HepG2 (cell line): ENCODE data around the gene PALM. TPM values are rescaled to one million over a fixed set of nuclear protein-coding genes. Genes with fewer than 3 reads are reported as not detected.

Experiments
- ATAC-seq: fragments of 200-7000 bp; cut with Tn5 transposase; 3 replicates; pipeline ENCODE4 v1.9.1; 2020; ENCODE audit warnings: mild to moderate bottlenecking, moderate library complexity
- BruUV-seq: library from RNA; stranded (reverse); fragments of 400-500 nt; replicated peaks from 2 replicates; lab custom pipeline; 2021; lab: Mats Ljungman, UMichigan
- CTCF ChIA-PET: fragments of 300-600 bp; formaldehyde crosslinking; extraction: SDS; loops from one replicate; lab custom pipeline; 2021; ENCODE audit warnings: low total read pairs, inconsistent platforms, low intra/inter-chr PET ratio; lab: Yijun Ruan, JAX
- POLR2A ChIA-PET: fragments of 350-600 bp; sonication (Branson Sonifier 250); formaldehyde crosslinking; loops from one replicate; lab custom pipeline; 2020; ENCODE audit warnings: antibody characterized with exemption, inconsistent platforms; lab: Yijun Ruan, JAX
- DNase-seq: peaks from one replicate; pipeline ENCODE4 v3.0.0-alpha.2; 2015; ENCODE audit warnings: low spot score
- FAIRE-seq: peaks from 3 replicates; lab custom pipeline; 2011; peaks lifted over from hg19 to GRCh38; lab: Jason Lieb, UNC
- H2AFZ ChIP-seq: one replicate; pipeline ENCODE4 v1.6.1; 2011; ENCODE audit warnings: low read length, inconsistent platforms
- H3K27ac ChIP-seq: fragments of 300-600 bp; 3 replicates; pipeline ENCODE4 v1.8.0; 2011; ENCODE audit warnings: mixed run types, mild to moderate bottlenecking, mixed read lengths, low read length, inconsistent platforms; ENCODE audit not compliant: insufficient read depth; ENCODE audit errors: extremely low read length
- H3K27me3 ChIP-seq, 2 experiments: fragments of 200-600 bp in 1 of 2; 2 replicates in 1 of 2; 3 replicates in 1 of 2; pipeline versions ENCODE4 v1.6.0 to v1.8.0; 2011; ENCODE audit warnings: low read length in 2 of 2, mild to moderate bottlenecking in 2 of 2, moderate library complexity in 2 of 2, inconsistent platforms in 1 of 2; ENCODE audit not compliant: insufficient read depth in 2 of 2, control insufficient read depth in 1 of 2
- H3K36me3 ChIP-seq, 2 experiments: fragments of 200-600 bp in 1 of 2; replicated peaks in 1 of 2; 2 replicates in 1 of 2; 3 replicates in 1 of 2; pipeline versions ENCODE4 v1.5.1 to v1.8.0; 2011; ENCODE audit warnings: low read length in 2 of 2, inconsistent platforms in 1 of 2; ENCODE audit not compliant: insufficient read depth in 2 of 2, control insufficient read depth in 1 of 2
- H3K4me1 ChIP-seq: 2 replicates; pipeline ENCODE4 v1.5.1; 2012; ENCODE audit warnings: low read length, inconsistent platforms; ENCODE audit not compliant: insufficient read depth
- H3K4me2 ChIP-seq: 2 replicates; pipeline ENCODE4 v1.6.0; 2011; ENCODE audit warnings: low read depth, low read length, inconsistent platforms
- H3K4me3 ChIP-seq, 3 experiments: fragments of 200-600 bp in 1 of 3; sonication (generic), shearing (Covaris generic) in 1 of 3; replicated peaks in 1 of 3; 2 replicates each; pipeline ENCODE4 v1.5.1; 2011 to 2016; ENCODE audit warnings: low read length in 3 of 3, inconsistent platforms in 2 of 3, low read depth in 2 of 3, mild to moderate bottlenecking in 2 of 3, control low read depth in 1 of 3, mixed read lengths in 1 of 3; ENCODE audit not compliant: insufficient read depth in 1 of 3
- H3K79me2 ChIP-seq: one replicate; pipeline ENCODE4 v1.6.1; 2011; ENCODE audit warnings: low read length, inconsistent platforms; ENCODE audit not compliant: insufficient read depth
- H3K9ac ChIP-seq: 2 replicates; pipeline ENCODE4 v1.6.0; 2011; ENCODE audit warnings: mild to moderate bottlenecking, low read depth, low read length, inconsistent platforms; ENCODE audit not compliant: insufficient read depth
- H3K9me3 ChIP-seq: 2 replicates; pipeline ENCODE4 v1.5.1; 2012; ENCODE audit warnings: mild to moderate bottlenecking, low read length
- H4K20me1 ChIP-seq: 2 replicates; pipeline ENCODE4 v1.6.0; 2011; ENCODE audit warnings: inconsistent platforms, mild to moderate bottlenecking, low read length, moderate library complexity; ENCODE audit not compliant: insufficient read depth
- ARID4A ChIP-seq: sonication (generic); formaldehyde crosslinking; IDR thresholded peaks from 2 replicates; pipeline ENCODE4 v1.5.0; 2020; ENCODE audit warnings: mild to moderate bottlenecking, missing genetic modification reagents, borderline replicate concordance
- MYC ChIP-seq: sonication (generic); formaldehyde crosslinking; IDR thresholded peaks from 2 replicates; pipeline ENCODE4 v1.9.0; 2021; ENCODE audit warnings: missing genetic modification reagents, borderline replicate concordance
- NFE2L2 ChIP-seq: fragments of 150-350 bp; IDR thresholded peaks from 2 replicates; pipeline ENCODE4 v1.6.1; 2014; ENCODE audit warnings: low read length
- PITX1 ChIP-seq: sonication (generic); formaldehyde crosslinking; IDR thresholded peaks from 2 replicates; pipeline ENCODE4 v1.5.1; 2020; ENCODE audit warnings: mild to moderate bottlenecking, missing genetic modification reagents
- TEAD3 ChIP-seq: optimal IDR thresholded peaks from 2 replicates; pipeline ENCODE3; 2016; ENCODE audit warnings: borderline replicate concordance
- ZFX ChIP-seq: sonication (generic); formaldehyde crosslinking; IDR thresholded peaks from 2 replicates; pipeline ENCODE4 v1.4.0; 2020; ENCODE audit warnings: mild to moderate bottlenecking, low read depth, missing genetic modification reagents, moderate library complexity
- ZMYM3 ChIP-seq: sonication (generic); formaldehyde crosslinking; IDR thresholded peaks from 2 replicates; pipeline ENCODE4 v1.5.1; 2020; ENCODE audit warnings: mild to moderate bottlenecking, missing genetic modification reagents
- ZNF572 ChIP-seq: sonication (generic); formaldehyde crosslinking; IDR thresholded peaks from 2 replicates; pipeline ENCODE4 v1.5.1; 2020; ENCODE audit warnings: mild to moderate bottlenecking, missing genetic modification reagents
- ZNF598 ChIP-seq: sonication (generic); formaldehyde crosslinking; IDR thresholded peaks from 2 replicates; pipeline ENCODE4 v1.5.1; 2020; ENCODE audit warnings: mild to moderate bottlenecking, missing genetic modification reagents, borderline replicate concordance
- ZNF724P ChIP-seq: sonication (generic); formaldehyde crosslinking; IDR thresholded peaks from 2 replicates; pipeline ENCODE4 v1.8.0; 2022; ENCODE audit warnings: missing genetic modification reagents, borderline replicate concordance
- WGBS: methylation state at CpG from one replicate; pipeline ENCODE4 v1.1.6; 2017; ENCODE audit warnings: low lambda C conversion rate; 5-methylcytosine and 5-hydroxymethylcytosine counted together
- in situ Hi-C: cut with HindIII; loops from 2 replicates; pipeline ENCODE4 v1.10.0; 2017; ENCODE audit warnings: low pct_unique_long_range_greater_than_20kb; ENCODE audit not compliant: extremely low pct_ligation_motif_present
- intact Hi-C: fragments of 100-400 bp; cut with micrococcal nuclease; formaldehyde crosslinking; loops from one replicate; pipeline ENCODE4 v1.10.0; 2022; ENCODE audit not compliant: unreplicated experiment
- polyA plus RNA-seq, 8 experiments: library from polyadenylated mRNA; depleted of rRNA in 3 of 8; stranded (reverse) in 7 of 8; unstranded in 1 of 8; fragments of >200 nt; fragmentation: Illumina TruSeq in 4 of 8; extraction: Trizol in 4 of 8; gene quantifications; 2 replicates each; pipeline versions ENCODE4 v1.2.1 to v1.2.3, GENCODE V29; 2011 to 2016; ENCODE audit warnings: low read depth in 4 of 8, missing spikeins in 1 of 8, mixed read lengths in 1 of 8; ENCODE audit not compliant: insufficient read depth in 1 of 8
- total RNA-seq, 5 experiments: library from RNA; depleted of rRNA; stranded (reverse); fragments of >200 nt; fragmentation: Illumina TruSeq; extraction: Trizol; gene quantifications; 2 replicates each; pipeline ENCODE4 v1.2.3, GENCODE V29; 2016; ENCODE audit warnings: low read depth in 1 of 5
- TF ChIP-seq, protein P1 (sequence below): sonication (generic); formaldehyde crosslinking; conservative IDR thresholded peaks from 2 replicates; pipeline ENCODE4 v1.8.1; 2023; ENCODE audit warnings: missing genetic modification reagents

Gene PALM
- total and polyA plus RNA-seq, 2 of the 13 experiments (the other 11 are each of a cell fraction or from before 2014, with no cell fraction given) = 4.0 to 9.7 TPM

DNA sequence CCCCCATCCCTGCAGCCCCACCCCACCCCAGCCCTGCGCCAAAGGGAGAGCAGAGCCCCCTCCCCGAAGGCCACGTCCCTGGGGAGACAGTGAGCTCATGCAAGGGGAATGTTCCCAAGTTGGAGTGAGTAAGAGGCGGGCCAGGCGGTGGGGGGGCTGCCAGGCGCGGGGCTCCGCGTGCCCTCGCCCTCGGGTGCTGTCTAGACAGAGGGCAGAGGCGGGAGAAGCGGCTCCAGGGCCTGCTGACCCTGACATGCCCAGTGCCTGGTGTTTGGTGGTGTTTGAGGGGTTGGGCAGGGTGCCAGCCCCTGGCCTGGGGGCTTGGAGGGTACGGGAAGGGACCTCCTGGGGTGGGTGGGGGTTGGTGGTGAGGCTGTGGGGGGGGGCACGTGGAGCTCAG, 31.5 kb upstream of the PALM start (continued):
- 0 out of 2 replicates have a peak, but pooled peaks have one; percentile 26 for TF ChIP-seq ZFX
- TF ChIP-seq TEAD3 (CRISPR knock-in tag) = peak; percentile 58
- TF ChIP-seq ZNF724P (CRISPR knock-in tag) = 0 out of 2 replicates have a peak, but pooled peaks have one; percentile 27

DNA sequence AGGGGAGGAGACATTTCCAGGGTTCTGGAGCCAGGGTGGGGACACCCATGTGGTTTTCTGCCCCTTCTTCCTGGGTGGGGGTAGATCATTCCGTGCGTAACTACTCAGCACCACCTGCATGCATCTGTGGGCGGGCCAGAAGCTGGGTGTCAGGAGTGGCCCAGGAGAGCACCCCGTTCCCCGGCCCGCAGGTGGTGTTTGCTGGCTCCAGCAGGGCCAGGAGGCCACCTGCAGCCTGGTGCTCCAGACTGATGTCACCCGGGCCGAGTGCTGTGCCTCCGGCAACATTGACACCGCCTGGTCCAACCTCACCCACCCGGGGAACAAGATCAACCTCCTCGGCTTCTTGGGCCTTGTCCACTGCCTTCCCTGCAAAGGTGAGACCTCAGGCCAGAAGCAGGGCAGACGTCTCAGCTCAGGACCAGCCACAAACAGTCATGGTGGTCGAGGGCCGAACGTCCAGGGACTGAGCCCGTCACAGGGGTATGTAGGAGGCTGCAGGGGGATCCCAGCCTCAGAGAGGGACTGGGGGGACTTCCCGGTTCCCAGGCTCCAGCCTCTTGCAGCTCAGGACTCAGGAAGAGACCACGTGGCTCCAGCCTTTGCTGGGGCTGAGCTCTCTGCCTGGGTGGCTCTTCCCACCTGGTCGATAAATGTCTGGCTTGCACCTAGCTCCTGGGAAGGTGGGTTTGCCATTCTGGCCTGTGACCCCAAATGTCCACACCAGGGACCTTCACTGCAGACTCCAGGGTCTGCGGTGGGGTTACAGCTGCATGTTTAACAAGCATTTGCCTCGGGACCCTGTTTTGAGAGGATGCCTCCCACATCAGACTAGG, 30.9 kb upstream of the PALM start:
- whole genome bisulfite sequencing = 97% methylated on average over 2 of the region's 22 CpGs
- H3K4me2 ChIP-seq = peak overlapping the region; percentile 88
- H3K4me1 ChIP-seq = peaks cover 62% of the 10 kb centered on the region
- FAIRE-seq (no peak), DNase-seq (no peak), ATAC-seq (0 out of 3 replicates have a peak, but pooled peaks have one; percentile 3)
- ChIA-PET POLR2A (interaction anchor here (0.7 to 5.3 kb wide), 7 partner anchors 9 to 30 kb away, joined by 3 to 27 read pairs (median 5); partner anchors contain the start of genes PALM and RNF126), CTCF (no interaction called here)
- H3K9me3 ChIP-seq = no peaks in the 10 kb centered on the region
- no peak overlapping the region for H3K27ac ChIP-seq
- H2AFZ ChIP-seq = no peak overlapping the region
- no peaks in the 10 kb centered on the region for H4K20me1 ChIP-seq
- intact Hi-C loops = no loop called here
- in situ Hi-C loops = no loop called here
- H3K79me2 ChIP-seq = no peaks in the 10 kb centered on the region
- no peak overlapping the region for H3K9ac ChIP-seq
- BruUV-seq = TSS peak; percentile 50
- H3K4me3 ChIP-seq = peak overlapping the region in 2 of 3 experiments; percentile 53 to 69; a peak in 3 of 6 replicates
- H3K27me3 ChIP-seq = peaks cover 0 to 7% of the 10 kb centered on the region in 2 experiments; a peak in 1 of 5 replicates
- no peaks in the 10 kb centered on the region for H3K36me3 ChIP-seq
- TF ChIP-seq ZNF572 (CRISPR knock-in tag) (no peak), NFE2L2 (no peak), ARID4A (CRISPR knock-in tag) (peak; percentile 11; the same call in 1 of the 2 replicates), MYC (CRISPR knock-in tag) (0 out of 2 replicates have a peak, but pooled peaks have one; percentile 15), PITX1 (CRISPR knock-in tag) (0 out of 2 replicates have a peak, but pooled peaks have one; percentile 22), ZNF598 (CRISPR knock-in tag) (0 out of 2 replicates have a peak, but pooled peaks have one; percentile 25), ZMYM3 (CRISPR knock-in tag) (no peak)
- TF ChIP-seq, protein P1, sequence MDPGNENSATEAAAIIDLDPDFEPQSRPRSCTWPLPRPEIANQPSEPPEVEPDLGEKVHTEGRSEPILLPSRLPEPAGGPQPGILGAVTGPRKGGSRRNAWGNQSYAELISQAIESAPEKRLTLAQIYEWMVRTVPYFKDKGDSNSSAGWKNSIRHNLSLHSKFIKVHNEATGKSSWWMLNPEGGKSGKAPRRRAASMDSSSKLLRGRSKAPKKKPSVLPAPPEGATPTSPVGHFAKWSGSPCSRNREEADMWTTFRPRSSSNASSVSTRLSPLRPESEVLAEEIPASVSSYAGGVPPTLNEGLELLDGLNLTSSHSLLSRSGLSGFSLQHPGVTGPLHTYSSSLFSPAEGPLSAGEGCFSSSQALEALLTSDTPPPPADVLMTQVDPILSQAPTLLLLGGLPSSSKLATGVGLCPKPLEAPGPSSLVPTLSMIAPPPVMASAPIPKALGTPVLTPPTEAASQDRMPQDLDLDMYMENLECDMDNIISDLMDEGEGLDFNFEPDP (CRISPR knock-in tag) = 0 out of 2 replicates have a peak, but pooled peaks have one; percentile 43
